ENCODE measurements around the gene TSC1.

TSC1 gene

DNA sequence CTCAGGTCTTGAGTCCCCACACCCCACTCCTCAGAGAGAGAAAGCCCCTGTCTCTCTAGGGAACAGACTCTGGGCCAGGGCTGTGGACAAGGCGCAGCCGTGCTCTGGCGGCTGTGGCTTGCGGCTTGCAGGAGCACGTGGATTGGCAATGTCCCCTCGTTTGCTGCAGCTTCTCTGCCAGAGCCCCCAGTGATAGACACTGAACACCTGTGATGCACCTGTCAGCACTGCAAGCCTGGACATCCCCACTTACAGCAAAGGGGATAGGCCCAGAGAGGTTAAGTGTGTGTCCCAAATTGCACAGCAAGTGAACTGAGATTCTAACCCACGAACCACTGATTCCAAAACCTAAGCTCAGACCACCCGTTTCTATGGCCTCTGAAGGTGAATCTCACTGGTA, 41.1 kb upstream of the TSC1 start:
- peaks cover 51% of the 10 kb centered on the region for H3K27me3 Mint-ChIP-seq (ENCODE audit: low read depth, poor library complexity)
- no peaks in the 10 kb centered on the region for H3K9me3 Mint-ChIP-seq
- H3K4me3 Mint-ChIP-seq: no peak overlapping the region
- H3K4me1 Mint-ChIP-seq: peaks cover 10% of the 10 kb centered on the region
- no peak for DNase-seq
- TF ChIP-seq, protein P1, sequence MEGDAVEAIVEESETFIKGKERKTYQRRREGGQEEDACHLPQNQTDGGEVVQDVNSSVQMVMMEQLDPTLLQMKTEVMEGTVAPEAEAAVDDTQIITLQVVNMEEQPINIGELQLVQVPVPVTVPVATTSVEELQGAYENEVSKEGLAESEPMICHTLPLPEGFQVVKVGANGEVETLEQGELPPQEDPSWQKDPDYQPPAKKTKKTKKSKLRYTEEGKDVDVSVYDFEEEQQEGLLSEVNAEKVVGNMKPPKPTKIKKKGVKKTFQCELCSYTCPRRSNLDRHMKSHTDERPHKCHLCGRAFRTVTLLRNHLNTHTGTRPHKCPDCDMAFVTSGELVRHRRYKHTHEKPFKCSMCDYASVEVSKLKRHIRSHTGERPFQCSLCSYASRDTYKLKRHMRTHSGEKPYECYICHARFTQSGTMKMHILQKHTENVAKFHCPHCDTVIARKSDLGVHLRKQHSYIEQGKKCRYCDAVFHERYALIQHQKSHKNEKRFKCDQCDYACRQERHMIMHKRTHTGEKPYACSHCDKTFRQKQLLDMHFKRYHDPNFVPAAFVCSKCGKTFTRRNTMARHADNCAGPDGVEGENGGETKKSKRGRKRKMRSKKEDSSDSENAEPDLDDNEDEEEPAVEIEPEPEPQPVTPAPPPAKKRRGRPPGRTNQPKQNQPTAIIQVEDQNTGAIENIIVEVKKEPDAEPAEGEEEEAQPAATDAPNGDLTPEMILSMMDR (IDR thresholded peaks at IDR 0.05): no peak
- H3K36me3 Mint-ChIP-seq (ENCODE audit: low read depth): no peaks in the 10 kb centered on the region
- H3K27ac Mint-ChIP-seq: no peak overlapping the region

DNA sequence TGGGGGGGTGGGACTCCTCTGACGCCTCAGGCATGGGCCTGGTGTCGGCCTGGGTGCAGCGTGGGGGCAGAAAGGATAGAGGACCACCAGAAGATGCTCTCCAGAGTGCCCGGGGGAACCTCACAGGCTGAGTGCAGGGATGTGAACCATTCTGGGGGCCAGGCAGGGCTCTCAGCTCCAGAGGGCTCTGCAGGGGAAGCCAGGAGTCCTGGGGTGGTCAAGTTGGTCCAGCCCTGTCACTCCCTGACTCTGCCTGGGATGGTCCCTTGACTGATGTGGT, 40.6 kb upstream of the TSC1 start:
- no peak overlapping the region for H3K27ac Mint-ChIP-seq
- H3K4me1 Mint-ChIP-seq: peaks cover 10% of the 10 kb centered on the region
- DNase-seq: no peak
- TF ChIP-seq, protein P1 (IDR thresholded peaks at IDR 0.05): no peak
- H3K4me3 Mint-ChIP-seq: no peak overlapping the region
- H3K36me3 Mint-ChIP-seq (ENCODE audit: low read depth): no peaks in the 10 kb centered on the region
- no peaks in the 10 kb centered on the region for H3K9me3 Mint-ChIP-seq
- peaks cover 56% of the 10 kb centered on the region for H3K27me3 Mint-ChIP-seq (ENCODE audit: low read depth, poor library complexity)

GRCh38 chr9:132984202-132985070, 40.0 kb upstream of the TSC1 start:
- Mint-ChIP-seq H3K4me1 (peaks cover 15% of the 10 kb centered on the region), H3K27me3 (ENCODE audit: low read depth, poor library complexity) (peaks cover 58% of the 10 kb centered on the region), H3K36me3 (ENCODE audit: low read depth) (no peaks in the 10 kb centered on the region), H3K4me3 (no peak overlapping the region), H3K27ac (no peak overlapping the region), H3K9me3 (no peaks in the 10 kb centered on the region)
- TF ChIP-seq, protein P1 (IDR thresholded peaks at IDR 0.05): no peak
- DNase-seq: no peak

- no peaks in the 10 kb centered on the region for H3K9me3 Mint-ChIP-seq
- H3K4me3 Mint-ChIP-seq: no peak overlapping the region
- TF ChIP-seq, protein P1 (IDR thresholded peaks at IDR 0.05): no peak
These were observed 39.2 kb upstream of the TSC1 start for GRCh38 chr9:132983491-132984201.

DNA sequence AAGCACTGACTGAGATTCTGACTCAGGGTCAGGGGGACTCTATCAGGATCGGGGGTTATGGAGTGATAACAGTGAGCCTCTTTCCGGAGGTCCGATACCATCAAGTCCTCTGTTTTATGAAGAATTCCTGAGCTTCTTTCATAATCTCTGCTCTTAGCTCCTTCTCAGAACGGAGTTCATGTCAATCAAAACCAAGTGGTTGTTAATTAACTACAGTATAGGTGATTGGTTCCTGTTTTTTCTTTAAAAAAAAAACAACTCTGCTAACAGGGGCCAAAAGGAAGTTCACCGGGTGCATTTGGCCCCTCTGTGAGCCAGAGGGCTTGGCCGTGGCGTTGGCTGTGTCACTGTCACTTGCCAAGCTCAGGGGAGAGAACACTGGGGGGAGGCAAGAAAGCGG, 38.0 kb upstream of the TSC1 start:
- Mint-ChIP-seq H3K9me3 (no peaks in the 10 kb centered on the region), H3K4me3 (no peak overlapping the region), H3K27ac (no peak overlapping the region)

More at GRCh38 chr9:132983491-132984201, 39.2 kb upstream of the TSC1 start:
- peaks cover 66% of the 10 kb centered on the region for H3K27me3 Mint-ChIP-seq (ENCODE audit: low read depth, poor library complexity)
- H3K36me3 Mint-ChIP-seq (ENCODE audit: low read depth): no peaks in the 10 kb centered on the region
- peaks cover 18% of the 10 kb centered on the region for H3K4me1 Mint-ChIP-seq
- H3K27ac Mint-ChIP-seq: no peak overlapping the region
- no peak for DNase-seq

More for the DNA sequence above, 38.0 kb upstream of the TSC1 start:
- H3K36me3 Mint-ChIP-seq (ENCODE audit: low read depth): no peaks in the 10 kb centered on the region
- H3K4me1 Mint-ChIP-seq: peaks cover 24% of the 10 kb centered on the region
- TF ChIP-seq, protein P1 (IDR thresholded peaks at IDR 0.05): no peak
- peaks cover 70% of the 10 kb centered on the region for H3K27me3 Mint-ChIP-seq (ENCODE audit: low read depth, poor library complexity)
- no peak for DNase-seq

Data from nephron progenitor cell (in vitro differentiated cells).